H1 (cell line): ENCODE data around the gene TRAP1. TPM values are rescaled to one million over a fixed set of nuclear protein-coding genes. Genes with fewer than 3 reads are reported as not detected.

Source experiments
- CTCF ChIA-PET: fragments of 300-600 bp; sonication (Branson Sonifier 250); formaldehyde crosslinking; loops from one replicate; lab custom pipeline; 2021; ENCODE audit not compliant: partially characterized antibody; lab: Charles Lee
- POLR2A ChIA-PET: fragments of 300-600 bp; sonication (Branson Sonifier 250); formaldehyde crosslinking; loops from one replicate; lab custom pipeline; 2021; ENCODE audit warnings: inconsistent platforms; ENCODE audit not compliant: partially characterized antibody; lab: Charles Lee
- DNase-seq, 2 experiments: peaks; one replicate each; pipeline versions ENCODE4 v3.0.0 to v3.0.0-alpha.2; 2010 to 2022; ENCODE audit warnings: low spot score in 2 of 2, low read depth in 1 of 2, mixed read lengths in 1 of 2
- FAIRE-seq: peaks from 2 replicates; lab custom pipeline; 2011; peaks lifted over from hg19 to GRCh38; lab: Jason Lieb, UNC
- H2AFZ ChIP-seq: 2 replicates; pipeline ENCODE4 v1.8.1; 2012; ENCODE audit warnings: low read length, inconsistent platforms
- H2AK5ac ChIP-seq: 2 replicates; pipeline ENCODE4 v1.6.1; 2013; ENCODE audit warnings: low read depth, low read length
- H2BK120ac ChIP-seq: replicated peaks from 2 replicates; pipeline ENCODE3; 2013; ENCODE audit warnings: low read depth, low read length, inconsistent platforms
- H2BK12ac ChIP-seq: 2 replicates; pipeline ENCODE4 v1.6.1; 2013; ENCODE audit warnings: low read depth, low read length
- H2BK15ac ChIP-seq: 2 replicates; pipeline ENCODE4 v1.6.1; 2013; ENCODE audit warnings: low read length
- H2BK20ac ChIP-seq: 2 replicates; pipeline ENCODE4 v1.6.1; 2013; ENCODE audit warnings: low read length
- H2BK5ac ChIP-seq: 2 replicates; pipeline ENCODE4 v1.6.1; 2013; ENCODE audit warnings: low read depth, low read length
- H3K14ac ChIP-seq: 2 replicates; pipeline ENCODE4 v1.6.1; 2013; ENCODE audit warnings: inconsistent platforms; ENCODE audit not compliant: insufficient read length
- H3K18ac ChIP-seq: 2 replicates; pipeline ENCODE4 v1.6.1; 2013; ENCODE audit warnings: low read length; ENCODE audit errors: extremely low read depth
- H3K23ac ChIP-seq: 2 replicates; pipeline ENCODE4 v1.6.1; 2013; ENCODE audit warnings: inconsistent platforms; ENCODE audit not compliant: insufficient read length
- H3K23me2 ChIP-seq: 2 replicates; pipeline ENCODE4 v1.6.1; 2013; ENCODE audit warnings: low read depth, low read length
- H3K27ac ChIP-seq: 2 replicates; pipeline ENCODE4 v1.6.1; 2011; ENCODE audit warnings: low read depth, low read length, inconsistent platforms
- H3K27me3 ChIP-seq, 4 experiments: replicated peaks in 1 of 4; 1 replicate in 1 of 4; 2 replicates in 3 of 4; pipeline versions ENCODE4 v1.6.1 to v1.8.1; 2011 to 2013; ENCODE audit warnings: low read length in 3 of 4, mild to moderate bottlenecking in 3 of 4, inconsistent platforms in 2 of 4, mixed read lengths in 2 of 4, moderate library complexity in 1 of 4; ENCODE audit not compliant: control insufficient read depth in 3 of 4, insufficient read depth in 3 of 4; ENCODE audit errors: extremely low read depth in 1 of 4
- H3K36me3 ChIP-seq, 4 experiments: 2 replicates each; pipeline versions ENCODE4 v1.6.1 to v1.8.1; 2011 to 2013; ENCODE audit warnings: mild to moderate bottlenecking in 4 of 4, low read length in 3 of 4, moderate library complexity in 2 of 4, control low read depth in 1 of 4, inconsistent platforms in 1 of 4; ENCODE audit not compliant: insufficient read depth in 4 of 4, control insufficient read depth in 2 of 4
- H3K4ac ChIP-seq: replicated peaks from 2 replicates; pipeline ENCODE3; 2013; ENCODE audit warnings: low read length, low read depth, mixed read lengths, inconsistent platforms; ENCODE audit not compliant: insufficient read length
- H3K4me1 ChIP-seq, 4 experiments: replicated peaks in 1 of 4; 1 replicate in 1 of 4; 2 replicates in 3 of 4; pipeline versions ENCODE4 v1.6.1 to v1.8.1; 2011 to 2013; ENCODE audit warnings: low read length in 3 of 4, inconsistent platforms in 2 of 4, mixed read lengths in 1 of 4; ENCODE audit not compliant: insufficient read depth in 4 of 4, control insufficient read depth in 3 of 4
- H3K4me2 ChIP-seq, 2 experiments: 2 replicates each; pipeline versions ENCODE4 v1.6.1 to v1.8.1; 2011 to 2013; ENCODE audit warnings: low read depth in 2 of 2, low read length in 2 of 2, control low read depth in 1 of 2, inconsistent platforms in 1 of 2, mild to moderate bottlenecking in 1 of 2; ENCODE audit not compliant: insufficient read depth in 1 of 2
- H3K4me3 ChIP-seq, 4 experiments: fragments of 200-600, 300-600 bp in 1 of 4; sonication (generic), shearing (Covaris generic), sonication (Bioruptor Twin) in 1 of 4; 2 replicates each; pipeline versions ENCODE4 v1.5.1 to v1.8.1; 2011 to 2016; ENCODE audit warnings: low read length in 4 of 4, low read depth in 3 of 4, control low read depth in 2 of 4, inconsistent platforms in 2 of 4, mild to moderate bottlenecking in 2 of 4, mixed read lengths in 1 of 4, moderate library complexity in 1 of 4; ENCODE audit not compliant: insufficient read depth in 2 of 4; ENCODE audit errors: extremely low read depth in 1 of 4
- H3K56ac ChIP-seq: replicated peaks from 2 replicates; pipeline ENCODE3; 2013; ENCODE audit warnings: low read depth, mild to moderate bottlenecking, mixed read lengths, low read length, inconsistent platforms; ENCODE audit not compliant: insufficient read length
- H3K79me1 ChIP-seq: 2 replicates; pipeline ENCODE4 v1.6.1; 2013; ENCODE audit warnings: low read depth, low read length, control low read depth
- H3K79me2 ChIP-seq, 2 experiments: 2 replicates each; pipeline versions ENCODE4 v1.6.1 to v1.8.1; 2012 to 2013; ENCODE audit warnings: low read length in 2 of 2, mild to moderate bottlenecking in 2 of 2, inconsistent platforms in 1 of 2; ENCODE audit not compliant: insufficient read depth in 2 of 2, control insufficient read depth in 1 of 2
- H3K9ac ChIP-seq, 4 experiments: replicated peaks in 1 of 4; 1 replicate in 1 of 4; 2 replicates in 3 of 4; pipeline versions ENCODE4 v1.6.1 to v1.8.1; 2011 to 2013; ENCODE audit warnings: low read depth in 3 of 4, low read length in 3 of 4, control low read depth in 2 of 4, mild to moderate bottlenecking in 2 of 4, moderate library complexity in 2 of 4, inconsistent platforms in 1 of 4; ENCODE audit errors: extremely low read depth in 1 of 4
- H3K9me3 ChIP-seq, 2 experiments: 2 replicates each; pipeline versions ENCODE4 v1.6.1 to v1.8.1; 2012 to 2013; ENCODE audit warnings: mild to moderate bottlenecking in 2 of 2, moderate library complexity in 2 of 2, control low read depth in 1 of 2, inconsistent platforms in 1 of 2, low read depth in 1 of 2, low read length in 1 of 2, mixed read lengths in 1 of 2; ENCODE audit not compliant: insufficient read depth in 2 of 2
- H4K20me1 ChIP-seq, 2 experiments: replicated peaks in 1 of 2; 2 replicates each; pipeline versions ENCODE3 to v1.8.1; 2011 to 2013; ENCODE audit warnings: inconsistent platforms in 2 of 2, low read length in 2 of 2, mild to moderate bottlenecking in 1 of 2; ENCODE audit not compliant: insufficient read depth in 2 of 2, control insufficient read depth in 1 of 2
- H4K5ac ChIP-seq: 2 replicates; pipeline ENCODE4 v1.6.1; 2013; ENCODE audit warnings: low read length, low read depth, mixed read lengths, inconsistent platforms; ENCODE audit not compliant: insufficient read length
- H4K8ac ChIP-seq: 2 replicates; pipeline ENCODE4 v1.8.0; 2013; ENCODE audit warnings: mild to moderate bottlenecking, moderate library complexity, low read length, inconsistent platforms; ENCODE audit not compliant: insufficient read depth; ENCODE audit errors: extremely low read depth
- H4K91ac ChIP-seq: replicated peaks from 2 replicates; pipeline ENCODE3; 2013; ENCODE audit warnings: low read length, mixed read lengths, inconsistent platforms; ENCODE audit not compliant: insufficient read length
- BCL11A ChIP-seq, 2 experiments: IDR thresholded peaks; one replicate each; pipeline ENCODE4 v1.6.1; 2011; ENCODE audit warnings: low read depth in 2 of 2, low read length in 2 of 2, mild to moderate bottlenecking in 2 of 2
- HDAC2 ChIP-seq, 2 experiments: fragments of 300-600 bp in 1 of 2; sonication (generic) in 1 of 2; IDR thresholded peaks; 2 replicates each; pipeline ENCODE4 v1.6.1; 2011 to 2012; ENCODE audit warnings: low read depth in 2 of 2, low read length in 2 of 2, mild to moderate bottlenecking in 2 of 2, moderate library complexity in 2 of 2, borderline replicate concordance in 1 of 2, inconsistent platforms in 1 of 2
- KDM4A ChIP-seq: IDR thresholded peaks from one replicate; pipeline ENCODE4 v1.7.1; 2012; ENCODE audit warnings: low read depth, mild to moderate bottlenecking, moderate library complexity, low read length, inconsistent platforms; ENCODE audit not compliant: severe bottlenecking
- KDM5A ChIP-seq: fragments of 200-600 bp; IDR thresholded peaks from 2 replicates; pipeline ENCODE4 v1.7.1; 2012; ENCODE audit warnings: mild to moderate bottlenecking, low read length, inconsistent platforms, mixed read lengths
- MAX ChIP-seq: IDR thresholded peaks from 2 replicates; pipeline ENCODE4 v1.6.1; 2012; ENCODE audit warnings: inconsistent platforms
- POLR2AphosphoS5 ChIP-seq: IDR thresholded peaks from 2 replicates; pipeline ENCODE4 v1.6.1; 2011; ENCODE audit warnings: low read depth, low read length
- SIN3A ChIP-seq, 2 experiments: IDR thresholded peaks in 1 of 2; conservative IDR thresholded peaks in 1 of 2; 2 replicates each; pipeline ENCODE4 v1.6.1; 2011 to 2012; ENCODE audit warnings: low read length in 2 of 2, improper control_type of control experiment in 1 of 2, low read depth in 1 of 2, mild to moderate bottlenecking in 1 of 2
- TAF1 ChIP-seq: IDR thresholded peaks from 2 replicates; pipeline ENCODE4 v1.6.1; 2011; ENCODE audit warnings: mild to moderate bottlenecking, low read depth, low read length
- TCF12 ChIP-seq: IDR thresholded peaks from 2 replicates; pipeline ENCODE4 v1.6.1; 2011; ENCODE audit warnings: low read depth, mild to moderate bottlenecking, low read length
- ZNF274 ChIP-seq: IDR thresholded peaks from 2 replicates; pipeline ENCODE4 v1.7.0; 2012; ENCODE audit warnings: low read length, borderline replicate concordance; ENCODE audit errors: extremely low read depth
- WGBS, 2 experiments: shearing (Covaris generic) in 1 of 2; methylation state at CpG; one replicate each; pipeline versions ENCODE4 v1.1.6 to v1.1.7; 2013 to 2015; ENCODE audit warnings: low lambda C conversion rate in 2 of 2, mixed read lengths in 2 of 2, inconsistent platforms in 1 of 2, low coverage in 1 of 2, missing lambda C conversion rate in 1 of 2; ENCODE audit not compliant: insufficient replicate concordance in 2 of 2, insufficient coverage in 1 of 2, insufficient read length in 1 of 2; ENCODE audit errors: extremely low coverage in 1 of 2, missing lambda C conversion rate in 1 of 2; 5-methylcytosine and 5-hydroxymethylcytosine counted together
- polyA plus RNA-seq, 7 experiments: library from polyadenylated mRNA; depleted of rRNA in 3 of 7; stranded (reverse) in 5 of 7; unstranded in 2 of 7; fragments of >200 nt in 5 of 7; fragments of 200-250 nt in 2 of 7; gene quantifications; 1 replicate in 5 of 7; 2 replicates in 1 of 7; 4 replicates in 1 of 7; pipeline versions ENCODE4 v1.2.1 to v1.2.3, GENCODE V29; 2011 to 2013; ENCODE audit warnings: missing spikeins in 2 of 7, mixed read lengths in 2 of 7
- total RNA-seq: library from RNA; stranded (reverse); fragmentation: NEBNext Ultra II Directional; extraction: Animal tissue kit (Norgen Biotek cat#: 25700); gene quantifications from 2 replicates; pipeline ENCODE4 v1.2.1, GENCODE V29; 2021

TRAP1 gene
- total and polyA plus RNA-seq, 2 of the 8 experiments (the other 6 are each of a cell fraction or from before 2014, with no cell fraction given): 215 to 283 TPM

DNA sequence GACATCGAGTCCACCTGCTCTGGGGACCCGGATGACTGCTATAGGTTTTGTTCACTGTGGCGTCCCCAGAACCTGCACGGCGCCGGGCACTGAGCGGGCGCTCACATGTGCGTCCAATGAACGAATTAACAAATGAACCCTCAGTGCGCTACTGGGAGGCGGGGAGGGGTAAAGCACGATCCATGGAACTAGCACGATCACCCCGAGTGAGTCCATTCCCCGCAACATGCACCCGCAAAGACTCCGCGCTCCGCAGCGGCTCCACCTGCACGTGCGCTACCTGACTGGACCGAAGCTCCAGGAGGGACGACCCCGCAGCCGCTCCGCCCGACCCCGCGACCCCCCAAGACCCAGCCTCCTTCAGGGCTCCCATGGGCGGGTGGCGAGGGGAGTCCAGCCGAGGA is 491 bp downstream of the TRAP1 start:
- Histone ChIP-seq H3K56ac (no peak overlapping the region), H4K5ac (no peak overlapping the region), H3K4me1 (peaks cover 0 to 6% (median 1%) of the 10 kb centered on the region in 4 experiments; a peak in 4 of 7 replicates), H2BK15ac (no peak overlapping the region), H3K27ac (peak overlapping the region; percentile 59), H4K91ac (peak overlapping the region; percentile 84), H3K79me1 (peaks cover 10% of the 10 kb centered on the region; the same call in 1 of the 2 replicates), H3K23ac (no peak overlapping the region), H3K4me3 (peak overlapping the region; percentile 84 to 99 (median 92)), H2BK5ac (peak overlapping the region; percentile 60; the same call in 1 of the 2 replicates), H3K14ac (no peak overlapping the region), H2AFZ (peak overlapping the region; percentile 53; the same call in 1 of the 2 replicates), H3K9ac (peak overlapping the region; percentile 31 to 90 (median 79)), H2BK120ac (no peak overlapping the region), H2BK12ac (no peak overlapping the region), H3K27me3 (no peaks in the 10 kb centered on the region), H3K9me3 (no peaks in the 10 kb centered on the region), H3K4ac (peak overlapping the region; percentile 89), H3K36me3 (peaks cover 0 to 9% (median 0%) of the 10 kb centered on the region in 4 experiments; a peak in 2 of 8 replicates), H4K20me1 (peaks cover 2 to 3% of the 10 kb centered on the region in 2 experiments), H3K4me2 (peak overlapping the region; percentile 93 to 99), H2AK5ac (no peak overlapping the region), H2BK20ac (no peak overlapping the region), H3K23me2 (peaks cover 10% of the 10 kb centered on the region), H3K18ac (peak overlapping the region; percentile 78; the same call in 1 of the 2 replicates), H3K79me2 (peaks cover 8 to 49% of the 10 kb centered on the region in 2 experiments), H4K8ac (peak overlapping the region; percentile 95)
- TF ChIP-seq BCL11A (IDR thresholded peaks at IDR 0.05; ENCODE audit: low read depth in 2 of 2, low read length in 2 of 2) (no peak), KDM4A (no peak), ZNF274 (no peak), TAF1 (peak; percentile 25; the same call in 1 of the 2 replicates), HDAC2 (IDR thresholded peaks at IDR 0.05; ENCODE audit: borderline replicate concordance in 1 of 2, low read depth in 2 of 2, low read length in 2 of 2) (0 out of 4 replicates have a peak, but pooled peaks of 1 of the 2 experiments have one; percentile 50), SIN3A (conservative IDR thresholded peaks at IDR 0.05 in 1 of 2, IDR thresholded peaks at IDR 0.05 in 1 of 2; ENCODE audit: low read depth in 1 of 2, low read length in 2 of 2) (peak in 1 of 2 experiments; percentile 13; a peak in 1 of 4 replicates), POLR2AphosphoS5 (peak; percentile 69; the same call in 1 of the 2 replicates), TCF12 (no peak), MAX (peak; percentile 81), KDM5A (0 out of 2 replicates have a peak, but pooled peaks have one; percentile 10)
- DNase-seq (no peak), FAIRE-seq (no peak)
- 5% methylated on average over 21 of the region's 34 CpGs; no CpG with 5 or more reads in 1 of the 2 experiments for WGBS, 2 experiments
- ChIA-PET POLR2A (interaction anchor here (0.7 to 1.8 kb wide), 10 partner anchors 15 to 656 kb away, joined by 3 to 7 read pairs (median 5); partner anchors contain the start of gene CREBBP), CTCF (interaction anchor here (0.7 to 0.9 kb wide), 2 partner anchors 16 to 63 kb away, joined by 3 read pairs; partner anchors contain the start of gene DNASE1)
